Measurements from ENCODE around the gene HAS3. TPM values are rescaled to one million over a fixed set of nuclear protein-coding genes. Genes with fewer than 3 reads are reported as not detected.
"Not testable (repeated sequence)": the region's sequence is repeated elsewhere in the genome, so short reads cannot be mapped to it uniquely, and the experiment has no call there.

The HAS3 gene
- total RNA-seq, 6 experiments from 2014 or later = 1.5 to 2.1 (median 1.5) TPM

DNA sequence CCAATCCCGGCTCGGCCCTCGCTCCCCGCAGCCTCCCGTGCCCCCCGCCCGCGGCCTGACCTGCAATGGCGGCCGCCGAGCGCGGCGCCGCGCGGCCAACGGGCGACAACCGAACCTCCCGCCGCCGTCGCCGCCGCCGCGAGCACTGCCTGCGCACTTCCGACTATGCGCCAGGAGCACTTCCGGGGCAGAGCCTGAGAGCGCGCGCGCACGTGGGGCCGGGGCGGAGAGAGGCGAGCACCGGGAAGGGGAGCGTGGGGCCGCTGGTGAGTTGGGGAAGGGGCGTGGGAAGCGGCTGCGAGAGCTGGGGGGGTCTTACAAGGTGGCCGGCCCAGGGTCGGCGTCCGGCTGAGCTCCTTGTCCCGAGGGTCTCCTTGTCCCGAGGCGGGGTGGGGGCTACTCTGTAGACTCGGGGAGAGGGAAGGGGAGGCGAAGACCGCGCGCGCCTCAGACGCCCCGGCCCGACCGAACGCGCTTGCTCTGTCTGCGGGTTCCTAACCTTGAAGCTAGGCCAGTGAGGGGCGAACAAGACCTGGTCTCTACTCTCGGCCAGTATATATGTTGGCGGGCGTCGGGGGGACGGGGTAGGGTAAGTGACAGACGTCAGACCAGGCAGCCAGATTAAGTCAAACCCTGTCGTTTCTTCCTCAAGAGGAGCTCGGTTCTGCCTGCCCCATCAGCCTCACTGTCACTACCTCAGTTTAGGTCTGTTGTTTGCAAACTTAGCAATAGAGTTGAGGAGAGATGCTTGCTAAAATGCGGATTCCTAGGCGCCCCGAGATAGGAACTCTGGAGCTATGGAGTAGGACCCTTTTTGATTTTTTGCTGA, 27.2 kb downstream of the HAS3 start, which contains the start of the genes CHTF8 and UTP4:
TSS of gene CHTF8 (minus strand) at position 165 of the 829 bp plus-strand sequence. CDS start 11,130 bp downstream, outside the sequence.
TSS of gene UTP4 (plus strand) at position 226 of the 829 bp plus-strand sequence. CDS start 811 bp downstream, outside the sequence.
- DNase-seq = peak; percentile 69
- Mint-ChIP-seq H3K4me1 (ENCODE audit: low read depth) (peaks cover 50% of the 10 kb centered on the region), H3K27me3 (ENCODE audit: insufficient read depth) (peaks cover 2% of the 10 kb centered on the region; the same call in 1 of the 2 replicates), H3K27ac (peak within 1 kb of the TSS; percentile 91), H3K9me3 (no peaks in the 10 kb centered on the region), H3K36me3 (ENCODE audit: low read depth) (peaks cover 28% of the 10 kb centered on the region; the same call in 1 of the 2 replicates), H3K4me3 (peak within 1 kb of the TSS; percentile 99)
- TF ChIP-seq, protein P1, sequence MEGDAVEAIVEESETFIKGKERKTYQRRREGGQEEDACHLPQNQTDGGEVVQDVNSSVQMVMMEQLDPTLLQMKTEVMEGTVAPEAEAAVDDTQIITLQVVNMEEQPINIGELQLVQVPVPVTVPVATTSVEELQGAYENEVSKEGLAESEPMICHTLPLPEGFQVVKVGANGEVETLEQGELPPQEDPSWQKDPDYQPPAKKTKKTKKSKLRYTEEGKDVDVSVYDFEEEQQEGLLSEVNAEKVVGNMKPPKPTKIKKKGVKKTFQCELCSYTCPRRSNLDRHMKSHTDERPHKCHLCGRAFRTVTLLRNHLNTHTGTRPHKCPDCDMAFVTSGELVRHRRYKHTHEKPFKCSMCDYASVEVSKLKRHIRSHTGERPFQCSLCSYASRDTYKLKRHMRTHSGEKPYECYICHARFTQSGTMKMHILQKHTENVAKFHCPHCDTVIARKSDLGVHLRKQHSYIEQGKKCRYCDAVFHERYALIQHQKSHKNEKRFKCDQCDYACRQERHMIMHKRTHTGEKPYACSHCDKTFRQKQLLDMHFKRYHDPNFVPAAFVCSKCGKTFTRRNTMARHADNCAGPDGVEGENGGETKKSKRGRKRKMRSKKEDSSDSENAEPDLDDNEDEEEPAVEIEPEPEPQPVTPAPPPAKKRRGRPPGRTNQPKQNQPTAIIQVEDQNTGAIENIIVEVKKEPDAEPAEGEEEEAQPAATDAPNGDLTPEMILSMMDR (IDR thresholded peaks at IDR 0.05) = no peak

DNA sequence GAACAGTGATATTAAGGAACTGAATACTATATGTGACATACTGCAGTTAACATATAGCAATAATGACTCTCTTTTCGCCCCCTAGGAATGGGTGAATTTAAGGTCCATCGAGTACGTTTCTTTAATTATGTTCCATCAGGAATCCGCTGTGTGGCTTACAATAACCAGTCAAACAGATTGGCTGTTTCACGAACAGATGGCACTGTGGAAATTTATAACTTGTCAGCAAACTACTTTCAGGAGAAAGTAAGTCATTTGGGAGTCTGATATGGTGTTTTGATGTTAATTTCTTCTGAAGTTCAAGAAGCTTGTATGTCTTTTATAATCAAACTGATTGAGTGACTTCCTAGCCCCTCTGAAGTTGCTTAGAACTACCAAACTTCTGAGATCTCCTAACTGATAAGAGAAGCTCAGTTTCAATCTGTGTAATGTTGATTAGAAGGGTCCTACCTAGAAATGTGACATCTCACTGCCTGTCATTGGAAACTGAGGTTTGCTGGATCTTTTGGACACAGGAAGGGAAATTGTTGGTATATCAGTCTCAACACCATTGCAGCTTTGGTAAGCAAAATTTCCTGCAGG, 28.0 kb downstream of the HAS3 start:
- Mint-ChIP-seq H3K27ac (peak overlapping the region; percentile 86), H3K4me3 (peak overlapping the region; percentile 99), H3K4me1 (ENCODE audit: low read depth) (peaks cover 50% of the 10 kb centered on the region), H3K27me3 (ENCODE audit: insufficient read depth) (peaks cover 2% of the 10 kb centered on the region; the same call in 1 of the 2 replicates), H3K36me3 (ENCODE audit: low read depth) (peaks cover 33% of the 10 kb centered on the region; the same call in 1 of the 2 replicates), H3K9me3 (no peaks in the 10 kb centered on the region)
- TF ChIP-seq, protein P1 (IDR thresholded peaks at IDR 0.05) = no peak
- DNase-seq = no peak

DNA sequence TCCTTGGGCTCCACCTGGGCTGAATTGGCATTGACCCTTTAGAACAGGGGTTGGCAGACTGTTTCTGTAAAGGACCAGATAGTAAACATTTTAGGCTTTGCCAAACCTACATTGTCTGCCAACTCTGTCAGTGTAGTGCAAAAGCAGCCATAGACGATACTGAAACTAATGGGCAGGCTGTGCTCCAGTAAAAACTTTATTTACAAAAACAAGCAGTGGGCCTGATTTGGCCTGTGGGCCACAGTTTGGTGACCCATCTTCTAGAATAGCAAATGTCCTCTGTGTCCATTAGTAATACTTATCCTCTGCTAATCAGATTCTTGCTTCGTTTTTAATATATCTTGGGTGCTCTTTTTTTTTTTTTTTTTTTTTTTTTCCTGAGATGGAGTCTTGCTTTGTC, 33.2 kb downstream of the HAS3 start:
- Mint-ChIP-seq H3K36me3 (ENCODE audit: low read depth) (peaks cover 36% of the 10 kb centered on the region), H3K9me3 (no peaks in the 10 kb centered on the region), H3K27ac (no peak overlapping the region), H3K4me3 (no peak overlapping the region), H3K4me1 (ENCODE audit: low read depth) (peaks cover 22% of the 10 kb centered on the region), H3K27me3 (ENCODE audit: insufficient read depth) (no peaks in the 10 kb centered on the region)
- TF ChIP-seq, protein P1 (IDR thresholded peaks at IDR 0.05) = no peak
- DNase-seq = no peak

DNA sequence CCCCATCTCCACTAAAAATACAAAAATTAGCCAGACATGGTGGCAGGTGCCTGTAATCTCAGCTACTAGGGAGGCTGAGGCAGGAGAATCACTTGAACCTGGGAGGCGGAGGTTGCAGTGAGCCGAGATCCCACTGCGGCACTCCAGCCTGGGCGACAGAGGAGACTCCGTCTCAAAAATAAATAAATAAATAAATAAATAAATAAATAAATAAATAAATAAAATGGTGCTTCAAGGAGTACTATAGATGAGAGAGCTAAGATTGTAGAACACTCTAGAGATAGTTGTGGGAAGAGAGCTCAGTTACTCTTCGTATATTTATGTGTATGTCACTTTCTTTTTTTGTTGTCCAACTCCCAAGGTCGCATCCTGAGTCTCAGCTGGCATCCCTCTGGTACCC, 34.0 kb downstream of the HAS3 start:
- peaks cover 39% of the 10 kb centered on the region for H3K36me3 Mint-ChIP-seq (ENCODE audit: low read depth)
- H3K4me3 Mint-ChIP-seq = not testable (repeated sequence)

DNA sequence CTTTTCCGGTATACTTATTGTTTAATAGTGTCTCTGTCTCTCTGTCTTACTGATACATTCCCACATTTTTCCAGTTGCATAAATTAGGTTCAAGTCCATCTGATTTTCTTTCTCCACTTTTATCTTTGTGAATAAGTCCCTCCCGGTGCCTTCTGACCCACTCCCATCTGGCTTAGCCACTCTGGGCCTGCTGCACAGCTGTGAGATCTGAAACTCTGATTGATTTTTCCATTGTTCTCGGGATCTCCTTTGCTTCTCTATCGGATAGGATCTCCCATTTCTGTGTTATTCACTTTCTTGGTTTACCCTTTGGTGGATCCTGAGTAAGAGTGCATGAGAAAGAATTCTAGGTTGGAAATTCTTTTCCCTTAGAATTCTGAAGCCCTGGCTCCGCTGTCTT, 35.6 kb downstream of the HAS3 start:
- Mint-ChIP-seq H3K9me3 (no peaks in the 10 kb centered on the region), H3K27ac (no peak overlapping the region), H3K27me3 (ENCODE audit: insufficient read depth) (no peaks in the 10 kb centered on the region), H3K4me1 (ENCODE audit: low read depth) (peaks cover 7% of the 10 kb centered on the region; the same call in 1 of the 2 replicates), H3K36me3 (ENCODE audit: low read depth) (peaks cover 37% of the 10 kb centered on the region), H3K4me3 (no peak overlapping the region)
- TF ChIP-seq, protein P1 (IDR thresholded peaks at IDR 0.05) = no peak
- DNase-seq = no peak

More for the DNA sequence above, 34.0 kb downstream of the HAS3 start:
- not testable (repeated sequence) for H3K9me3 Mint-ChIP-seq; H3K27me3 Mint-ChIP-seq (ENCODE audit: insufficient read depth); DNase-seq; H3K27ac Mint-ChIP-seq
- H3K4me1 Mint-ChIP-seq (ENCODE audit: low read depth) = peaks cover 13% of the 10 kb centered on the region

DNA sequence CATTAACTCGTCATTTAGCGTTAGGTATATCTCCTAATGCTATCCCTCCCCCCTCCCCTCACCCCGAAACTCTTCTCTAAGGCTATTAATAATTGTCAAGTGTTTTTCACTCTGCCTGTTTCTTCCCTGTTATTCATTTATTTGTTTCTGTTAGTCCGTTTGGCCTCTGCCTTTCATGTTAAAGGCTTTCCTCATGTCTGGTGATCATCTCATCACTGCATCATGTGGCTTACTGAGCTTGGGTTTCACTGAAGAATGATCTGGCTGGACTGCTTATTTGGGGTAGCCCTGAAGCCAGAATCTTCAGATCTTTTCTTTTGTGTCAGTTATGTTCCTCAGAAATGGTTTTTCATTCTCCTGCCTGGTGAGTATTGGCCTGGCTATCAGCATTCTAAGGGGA, 36.5 kb downstream of the HAS3 start:
- H3K9me3 Mint-ChIP-seq = no peaks in the 10 kb centered on the region
- peaks cover 37% of the 10 kb centered on the region for H3K36me3 Mint-ChIP-seq (ENCODE audit: low read depth)
- H3K27me3 Mint-ChIP-seq (ENCODE audit: insufficient read depth) = no peaks in the 10 kb centered on the region
- TF ChIP-seq, protein P1 (IDR thresholded peaks at IDR 0.05) = no peak
- no peak for DNase-seq
- H3K4me1 Mint-ChIP-seq (ENCODE audit: low read depth) = no peaks in the 10 kb centered on the region
- no peak overlapping the region for H3K4me3 Mint-ChIP-seq
- H3K27ac Mint-ChIP-seq = no peak overlapping the region
